ENCODE measurements around the gene FER. TPM values are rescaled to one million over a fixed set of nuclear protein-coding genes. Genes with fewer than 3 reads are reported as not detected.

FER gene
- total RNA-seq, 1 donor from 2014 or later = 38.2 TPM

- Mint-ChIP-seq H3K9me3 (ENCODE audit: unreplicated experiment) (no peaks in the 10 kb centered on the region), H3K4me3 (ENCODE audit: unreplicated experiment) (no peak overlapping the region), H3K27ac (ENCODE audit: unreplicated experiment) (no peak overlapping the region), H3K36me3 (ENCODE audit: unreplicated experiment) (peaks cover 5% of the 10 kb centered on the region), H3K4me1 (ENCODE audit: unreplicated experiment) (no peaks in the 10 kb centered on the region), H3K27me3 (ENCODE audit: unreplicated experiment) (no peaks in the 10 kb centered on the region)
- no peak for DNase-seq (ENCODE audit: extremely low spot score, unreplicated experiment)
- TF ChIP-seq CTCF (IDR thresholded peaks at IDR 0.05) = no peak
These were observed 177.4 kb downstream of the FER start for GRCh38 chr5:108925073-108925472.

- Mint-ChIP-seq H3K4me3 (ENCODE audit: unreplicated experiment) (no peak overlapping the region), H3K27me3 (ENCODE audit: unreplicated experiment) (no peaks in the 10 kb centered on the region), H3K4me1 (ENCODE audit: unreplicated experiment) (no peaks in the 10 kb centered on the region), H3K27ac (ENCODE audit: unreplicated experiment) (no peak overlapping the region), H3K36me3 (ENCODE audit: unreplicated experiment) (peaks cover 18% of the 10 kb centered on the region), H3K9me3 (ENCODE audit: unreplicated experiment) (peaks cover 6% of the 10 kb centered on the region)
- TF ChIP-seq CTCF (IDR thresholded peaks at IDR 0.05) = no peak
- DNase-seq (ENCODE audit: extremely low spot score, unreplicated experiment) = no peak
These were observed 182.4 kb downstream of the FER start for GRCh38 chr5:108930107-108930506.

- Mint-ChIP-seq H3K4me3 (ENCODE audit: unreplicated experiment) (no peak overlapping the region), H3K9me3 (ENCODE audit: unreplicated experiment) (peaks cover 6% of the 10 kb centered on the region), H3K36me3 (ENCODE audit: unreplicated experiment) (peaks cover 20% of the 10 kb centered on the region), H3K27ac (ENCODE audit: unreplicated experiment) (no peak overlapping the region), H3K4me1 (ENCODE audit: unreplicated experiment) (no peaks in the 10 kb centered on the region), H3K27me3 (ENCODE audit: unreplicated experiment) (no peaks in the 10 kb centered on the region)
- no peak for DNase-seq (ENCODE audit: extremely low spot score, unreplicated experiment)
- no peak for TF ChIP-seq CTCF (IDR thresholded peaks at IDR 0.05)
These were observed 187.9 kb downstream of the FER start for GRCh38 chr5:108935611-108936010.

- H3K27ac Mint-ChIP-seq (ENCODE audit: unreplicated experiment) = no peak overlapping the region
- H3K36me3 Mint-ChIP-seq (ENCODE audit: unreplicated experiment) = peaks cover 18% of the 10 kb centered on the region
- no peak for DNase-seq (ENCODE audit: extremely low spot score, unreplicated experiment)
- no peaks in the 10 kb centered on the region for H3K27me3 Mint-ChIP-seq (ENCODE audit: unreplicated experiment)
- peaks cover 6% of the 10 kb centered on the region for H3K9me3 Mint-ChIP-seq (ENCODE audit: unreplicated experiment)
- no peak overlapping the region for H3K4me3 Mint-ChIP-seq (ENCODE audit: unreplicated experiment)
- no peak for TF ChIP-seq CTCF (IDR thresholded peaks at IDR 0.05)
- no peaks in the 10 kb centered on the region for H3K4me1 Mint-ChIP-seq (ENCODE audit: unreplicated experiment)
These were observed 189.5 kb downstream of the FER start for GRCh38 chr5:108937221-108937620.

- H3K27me3 Mint-ChIP-seq (ENCODE audit: unreplicated experiment) = no peaks in the 10 kb centered on the region
- DNase-seq (ENCODE audit: extremely low spot score, unreplicated experiment) = no peak
- TF ChIP-seq CTCF (IDR thresholded peaks at IDR 0.05) = no peak
- no peak overlapping the region for H3K27ac Mint-ChIP-seq (ENCODE audit: unreplicated experiment)
- H3K4me3 Mint-ChIP-seq (ENCODE audit: unreplicated experiment) = no peak overlapping the region
- H3K36me3 Mint-ChIP-seq (ENCODE audit: unreplicated experiment) = peaks cover 5% of the 10 kb centered on the region
- no peaks in the 10 kb centered on the region for H3K9me3 Mint-ChIP-seq (ENCODE audit: unreplicated experiment)
- no peaks in the 10 kb centered on the region for H3K4me1 Mint-ChIP-seq (ENCODE audit: unreplicated experiment)
These were observed 192.8 kb downstream of the FER start for GRCh38 chr5:108940506-108940905.

Data from osteocyte (in vitro differentiated cells).